DND-41 (cell line): ENCODE data around the gene NOVA1.

ENCODE experiments used
- CTCF ChIP-seq: IDR thresholded peaks from 2 replicates; pipeline ENCODE4 v1.5.1; 2012; ENCODE audit warnings: borderline replicate concordance, low read length, moderate library complexity, mild to moderate bottlenecking; ENCODE audit not compliant: poor library complexity, severe bottlenecking; ENCODE audit errors: extremely low read depth
- EZH2 ChIP-seq: IDR thresholded peaks from 3 replicates; pipeline ENCODE4 v1.6.1; 2012; ENCODE audit warnings: borderline replicate concordance, low read depth, mild to moderate bottlenecking, moderate library complexity, low read length, inconsistent platforms; ENCODE audit not compliant: severe bottlenecking

DNA sequence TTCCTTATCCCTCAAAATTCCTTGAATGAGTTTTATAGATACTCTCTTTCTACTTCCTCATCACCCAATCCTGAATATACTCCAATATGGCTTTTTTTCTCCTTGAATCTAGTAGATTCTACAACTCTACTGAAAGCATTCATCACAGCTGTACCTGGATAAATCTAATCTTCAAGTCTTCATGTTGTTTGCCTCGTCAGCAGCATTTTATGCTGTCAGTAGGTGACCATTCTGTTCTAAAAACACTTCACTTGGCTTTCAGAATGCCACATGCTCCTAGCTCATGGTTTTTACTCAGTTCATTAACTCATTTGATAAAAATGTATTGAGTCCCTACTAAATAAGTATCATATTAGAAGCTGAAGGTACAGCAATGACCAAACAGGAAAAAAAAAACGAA, 113.3 kb downstream of the NOVA1 start:
- TF ChIP-seq CTCF (no peak), EZH2 (no peak)
